Stomach (tissue), 9 donors: ENCODE data around the gene THBS1. TPM values are rescaled to one million over a fixed set of nuclear protein-coding genes. Genes with fewer than 3 reads are reported as not detected.

Experiments
- DNase-seq, 2 donors: peaks; one replicate each; pipeline versions ENCODE4 v3.0.0 to v3.0.0-alpha.2; 2013 to 2019
- H3K27ac ChIP-seq, 5 donors: fragments of 200-600 bp in 4 of 5; sonication (generic) in 4 of 5; one replicate each; pipeline ENCODE4 v1.5.1; 2013 to 2019; ENCODE audit warnings: mild to moderate bottlenecking in 1 of 5, moderate library complexity in 1 of 5
- H3K27me3 ChIP-seq, 3 donors: fragments of 200-600 bp; sonication (generic); one replicate each; pipeline ENCODE4 v1.5.1; 2017 to 2019; ENCODE audit warnings: mixed run types in 1 of 3
- H3K36me3 ChIP-seq, 4 donors: fragments of 200-600 bp; sonication (generic); 1 replicate in 3 of 4; 2 replicates in 1 of 4; pipeline ENCODE4 v1.5.1; 2016 to 2019
- H3K4me1 ChIP-seq, 4 donors: fragments of 200-600 bp; sonication (generic); one replicate each; pipeline ENCODE4 v1.5.1; 2016 to 2019
- H3K4me3 ChIP-seq, 4 donors: fragments of 200-600 bp; sonication (generic) in 3 of 4; one replicate each; pipeline ENCODE4 v1.5.1; 2016 to 2019; ENCODE audit warnings: mild to moderate bottlenecking in 1 of 4
- H3K9me3 ChIP-seq, 4 donors: fragments of 200-600 bp; sonication (generic); one replicate each; pipeline ENCODE4 v1.5.1; 2016 to 2019
- EP300 ChIP-seq: sonication (generic); formaldehyde crosslinking; IDR thresholded peaks from one replicate; pipeline ENCODE4 v1.6.1; 2017; ENCODE audit warnings: antibody characterized with exemption
- POLR2A ChIP-seq, 4 donors: fragments of 450-650 bp; IDR thresholded peaks; one replicate each; pipeline ENCODE4 v1.6.1; 2016; ENCODE audit warnings: antibody characterized with exemption in 4 of 4, control low read depth in 2 of 4, mild to moderate bottlenecking in 1 of 4, moderate library complexity in 1 of 4
- POLR2AphosphoS5 ChIP-seq, 3 donors: sonication (generic); formaldehyde crosslinking; IDR thresholded peaks; one replicate each; pipeline ENCODE4 v1.6.1; 2016; ENCODE audit warnings: antibody characterized with exemption in 3 of 3
- WGBS, 5 donors: extraction: QIAGEN DNeasy Blood & Tissue Kit in 3 of 5; methylation state at CpG; one replicate each; pipeline versions ENCODE4 v1.1.5 to v1.1.7; 2013 to 2018; 5-methylcytosine and 5-hydroxymethylcytosine counted together
- intact Hi-C: fragments of 100-400 bp; cut with DNase I; formaldehyde crosslinking; loops from one replicate; pipeline ENCODE4 v1.15.1; 2023; ENCODE audit warnings: low total_unique reads
- polyA plus RNA-seq, 3 donors: library from polyadenylated mRNA; stranded (reverse); fragments of 200-250 nt; gene quantifications; one replicate each; pipeline ENCODE4 v1.2.3, GENCODE V29; 2013
- total RNA-seq, 5 donors: library from RNA; depleted of rRNA; stranded (reverse); fragments of >200 nt; gene quantifications; one replicate each; pipeline versions ENCODE4 v1.1.0 to v1.2.3, GENCODE V29; 2014 to 2016
- TF ChIP-seq, protein P1 (sequence below), 7 experiments: fragments of 450-650 bp in 4 of 7; fragments of 200-600 bp in 3 of 7; sonication (generic) in 3 of 7; IDR thresholded peaks; one replicate each; pipeline ENCODE4 v1.5.1; 2016 to 2019; ENCODE audit warnings: antibody characterized with exemption in 7 of 7, control low read depth in 2 of 7, mild to moderate bottlenecking in 1 of 7
- donor health status: healthy with polysubstance abuse.
- donor health status: Bipolar disorder and iron deficiency.
- donor health status: healthy.

The THBS1 gene
- total and polyA plus RNA-seq, 8 donors = 12.9 to 842 (median 179) TPM

DNA sequence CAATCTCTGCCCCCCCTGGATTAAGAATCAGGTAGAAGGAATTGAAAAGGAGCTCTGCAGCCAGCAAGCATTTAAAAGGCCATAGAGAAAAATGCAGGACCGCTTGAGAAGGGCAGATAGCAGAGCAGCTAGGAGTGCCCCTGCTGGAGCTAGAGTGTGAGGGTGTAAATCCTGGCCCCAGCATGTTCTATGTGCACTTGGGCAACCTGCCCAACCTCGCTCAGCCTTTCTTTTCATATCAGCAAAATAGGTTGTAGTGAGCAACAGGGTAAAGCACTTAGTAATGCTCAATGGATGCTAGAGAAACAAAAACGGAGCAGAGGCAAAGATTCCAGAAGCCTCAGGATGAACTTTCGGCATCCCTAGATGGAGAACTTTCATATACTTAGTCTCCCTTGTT, 25.0 kb upstream of the THBS1 start:
- TF ChIP-seq, protein P1, sequence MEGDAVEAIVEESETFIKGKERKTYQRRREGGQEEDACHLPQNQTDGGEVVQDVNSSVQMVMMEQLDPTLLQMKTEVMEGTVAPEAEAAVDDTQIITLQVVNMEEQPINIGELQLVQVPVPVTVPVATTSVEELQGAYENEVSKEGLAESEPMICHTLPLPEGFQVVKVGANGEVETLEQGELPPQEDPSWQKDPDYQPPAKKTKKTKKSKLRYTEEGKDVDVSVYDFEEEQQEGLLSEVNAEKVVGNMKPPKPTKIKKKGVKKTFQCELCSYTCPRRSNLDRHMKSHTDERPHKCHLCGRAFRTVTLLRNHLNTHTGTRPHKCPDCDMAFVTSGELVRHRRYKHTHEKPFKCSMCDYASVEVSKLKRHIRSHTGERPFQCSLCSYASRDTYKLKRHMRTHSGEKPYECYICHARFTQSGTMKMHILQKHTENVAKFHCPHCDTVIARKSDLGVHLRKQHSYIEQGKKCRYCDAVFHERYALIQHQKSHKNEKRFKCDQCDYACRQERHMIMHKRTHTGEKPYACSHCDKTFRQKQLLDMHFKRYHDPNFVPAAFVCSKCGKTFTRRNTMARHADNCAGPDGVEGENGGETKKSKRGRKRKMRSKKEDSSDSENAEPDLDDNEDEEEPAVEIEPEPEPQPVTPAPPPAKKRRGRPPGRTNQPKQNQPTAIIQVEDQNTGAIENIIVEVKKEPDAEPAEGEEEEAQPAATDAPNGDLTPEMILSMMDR (IDR thresholded peaks at IDR 0.05) = no peak
- TF ChIP-seq POLR2AphosphoS5 (IDR thresholded peaks at IDR 0.05) = no peak
- TF ChIP-seq POLR2A (IDR thresholded peaks at IDR 0.05) = no peak
- no peak for TF ChIP-seq EP300
- intact Hi-C loops = no loop called here

DNA sequence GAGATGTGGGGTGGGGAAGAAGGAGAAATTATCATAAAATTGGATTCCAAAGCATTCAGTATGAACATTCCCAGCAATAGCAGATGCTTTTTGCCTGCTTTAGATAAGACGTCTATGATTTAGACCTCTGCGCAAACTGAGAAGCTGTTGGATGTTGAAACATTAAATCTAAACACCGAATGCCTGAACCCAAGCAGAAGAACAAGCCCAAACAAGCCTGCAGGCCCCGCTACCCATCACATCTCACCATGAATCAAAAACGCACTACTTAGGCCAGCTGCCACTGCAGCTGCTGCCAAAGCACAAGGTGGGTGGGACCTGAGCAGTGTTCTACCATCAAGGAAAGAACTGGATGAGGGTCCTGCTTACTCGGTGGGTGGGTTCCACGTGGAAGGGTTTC, 24.4 kb upstream of the THBS1 start:
- no peaks in the 10 kb centered on the region for H3K9me3 ChIP-seq
- intact Hi-C loops = no loop called here
- 75 to 86% (median 81%) methylated on average over 7 of the region's 7 CpGs for WGBS, 5 donors
- H3K27me3 ChIP-seq = no peaks in the 10 kb centered on the region
- DNase-seq = no peak
- no peak overlapping the region for H3K4me3 ChIP-seq
- TF ChIP-seq POLR2AphosphoS5 (IDR thresholded peaks at IDR 0.05) = no peak
- TF ChIP-seq POLR2A (IDR thresholded peaks at IDR 0.05) = no peak
- TF ChIP-seq, protein P1 (IDR thresholded peaks at IDR 0.05) = no peak
- TF ChIP-seq EP300 = no peak
- H3K4me1 ChIP-seq = peaks cover 0 to 20% (median 5%) of the 10 kb centered on the region in 4 donors
- no peak overlapping the region for H3K27ac ChIP-seq
- no peaks in the 10 kb centered on the region for H3K36me3 ChIP-seq

More for the DNA sequence above, 25.0 kb upstream of the THBS1 start:
- DNase-seq = no peak
- WGBS, 5 donors = 49 to 65% (median 57%) methylated on average over 4 of the region's 4 CpGs
- no peaks in the 10 kb centered on the region for H3K36me3 ChIP-seq
- H3K27ac ChIP-seq = no peak overlapping the region
- no peaks in the 10 kb centered on the region for H3K27me3 ChIP-seq
- H3K4me3 ChIP-seq = no peak overlapping the region
- H3K4me1 ChIP-seq = peaks cover 0 to 20% (median 5%) of the 10 kb centered on the region in 4 donors
- no peaks in the 10 kb centered on the region for H3K9me3 ChIP-seq

DNA sequence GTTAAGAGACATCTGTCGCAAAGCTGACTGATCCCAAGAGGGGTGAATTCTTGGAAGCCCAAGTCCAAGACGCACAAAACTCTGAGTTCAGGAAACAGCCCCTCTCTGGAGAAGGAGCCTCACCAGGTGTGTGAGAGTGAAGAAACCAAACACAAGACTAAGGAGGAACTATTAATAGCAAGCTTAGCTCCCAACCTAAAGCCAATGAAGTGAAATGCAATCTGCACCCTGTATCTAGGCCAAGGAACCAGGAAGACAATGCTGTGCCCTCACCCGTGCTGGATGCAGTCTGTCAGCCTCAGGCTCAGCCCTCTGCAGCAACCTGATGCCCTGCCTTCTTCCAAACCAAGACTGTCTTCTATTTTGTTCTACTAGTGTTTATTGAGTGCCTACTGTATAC, 22.5 kb upstream of the THBS1 start:
- Histone ChIP-seq H3K27me3 (no peaks in the 10 kb centered on the region), H3K9me3 (no peaks in the 10 kb centered on the region), H3K4me1 (peaks cover 0 to 20% (median 5%) of the 10 kb centered on the region in 4 donors), H3K4me3 (no peak overlapping the region), H3K27ac (no peak overlapping the region), H3K36me3 (no peaks in the 10 kb centered on the region)
- intact Hi-C loops = no loop called here
- no peak for DNase-seq
- TF ChIP-seq, protein P1 (IDR thresholded peaks at IDR 0.05) = no peak
- TF ChIP-seq POLR2A (IDR thresholded peaks at IDR 0.05) (no peak), POLR2AphosphoS5 (IDR thresholded peaks at IDR 0.05) (no peak), EP300 (no peak)
- 78 to 84% (median 83%) methylated on average over 3 of the region's 3 CpGs for WGBS, 5 donors

DNA sequence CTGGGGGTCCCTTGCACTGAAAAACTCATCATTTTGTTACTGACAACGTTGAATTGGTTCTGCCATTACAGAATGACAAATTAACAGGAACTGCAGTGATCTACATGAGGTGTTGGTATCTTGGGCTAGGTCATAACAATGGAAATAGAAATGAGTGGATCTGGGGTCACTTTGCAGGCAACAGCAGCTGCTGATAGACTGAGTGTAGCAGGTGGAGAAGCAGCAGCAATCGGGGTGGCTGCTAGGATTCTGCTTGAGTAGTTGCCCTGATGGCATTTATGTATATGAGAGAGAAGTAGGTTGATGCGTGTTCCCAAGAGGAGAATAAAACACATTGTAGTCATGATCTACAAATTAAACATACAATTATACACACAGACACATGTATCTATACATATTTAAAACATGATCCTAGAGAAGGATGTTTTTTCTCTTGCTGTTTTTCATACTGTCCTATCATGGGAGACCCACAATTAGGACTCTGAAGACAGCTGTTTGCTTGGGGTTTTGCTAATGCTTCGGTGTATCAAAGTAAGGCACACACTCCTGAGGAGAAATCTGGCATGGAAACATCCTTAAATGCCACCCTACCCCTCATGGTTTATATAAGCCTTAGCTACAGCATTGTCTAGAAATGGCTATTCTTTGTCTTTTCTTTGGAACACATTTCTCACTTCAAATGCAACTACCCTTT, 15.8 kb upstream of the THBS1 start:
- Histone ChIP-seq H3K9me3 (no peaks in the 10 kb centered on the region), H3K36me3 (no peaks in the 10 kb centered on the region), H3K27ac (no peak overlapping the region), H3K27me3 (no peaks in the 10 kb centered on the region), H3K4me3 (no peak overlapping the region), H3K4me1 (no peaks in the 10 kb centered on the region)
- no peak for DNase-seq
- intact Hi-C loops = no loop called here
- WGBS, 5 donors = 75 to 90% (median 88%) methylated on average over 4 of the region's 4 CpGs
- TF ChIP-seq, protein P1 (IDR thresholded peaks at IDR 0.05) = no peak
- TF ChIP-seq POLR2A (IDR thresholded peaks at IDR 0.05) (no peak), EP300 (no peak), POLR2AphosphoS5 (IDR thresholded peaks at IDR 0.05) (no peak)
